ENCODE data around the gene ANKS1A.

DNA sequence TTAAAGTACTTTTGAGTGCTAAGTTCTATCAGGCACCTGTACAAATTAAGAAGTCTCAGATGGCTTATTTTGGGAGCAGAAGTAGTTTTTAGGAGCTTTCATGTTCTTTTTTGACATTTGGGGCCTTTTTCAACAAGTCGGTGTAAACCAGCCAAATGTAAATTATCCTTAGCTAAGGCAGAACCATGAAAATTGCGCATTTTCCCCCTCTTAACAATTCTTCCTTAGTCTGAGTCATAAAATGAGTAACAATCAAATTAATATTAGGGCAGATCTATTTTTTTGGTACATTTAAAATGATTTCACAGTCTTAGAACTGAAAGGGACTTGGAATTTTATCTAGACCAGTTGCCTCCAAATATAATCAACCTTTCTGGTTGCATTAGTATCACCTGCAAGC lies 87.2 kb downstream of the ANKS1A start:
- TF ChIP-seq, protein P1, sequence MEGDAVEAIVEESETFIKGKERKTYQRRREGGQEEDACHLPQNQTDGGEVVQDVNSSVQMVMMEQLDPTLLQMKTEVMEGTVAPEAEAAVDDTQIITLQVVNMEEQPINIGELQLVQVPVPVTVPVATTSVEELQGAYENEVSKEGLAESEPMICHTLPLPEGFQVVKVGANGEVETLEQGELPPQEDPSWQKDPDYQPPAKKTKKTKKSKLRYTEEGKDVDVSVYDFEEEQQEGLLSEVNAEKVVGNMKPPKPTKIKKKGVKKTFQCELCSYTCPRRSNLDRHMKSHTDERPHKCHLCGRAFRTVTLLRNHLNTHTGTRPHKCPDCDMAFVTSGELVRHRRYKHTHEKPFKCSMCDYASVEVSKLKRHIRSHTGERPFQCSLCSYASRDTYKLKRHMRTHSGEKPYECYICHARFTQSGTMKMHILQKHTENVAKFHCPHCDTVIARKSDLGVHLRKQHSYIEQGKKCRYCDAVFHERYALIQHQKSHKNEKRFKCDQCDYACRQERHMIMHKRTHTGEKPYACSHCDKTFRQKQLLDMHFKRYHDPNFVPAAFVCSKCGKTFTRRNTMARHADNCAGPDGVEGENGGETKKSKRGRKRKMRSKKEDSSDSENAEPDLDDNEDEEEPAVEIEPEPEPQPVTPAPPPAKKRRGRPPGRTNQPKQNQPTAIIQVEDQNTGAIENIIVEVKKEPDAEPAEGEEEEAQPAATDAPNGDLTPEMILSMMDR (conservative IDR thresholded peaks at IDR 0.05; ENCODE audit: low read length): no peak
- no peak for TF ChIP-seq EZH2phosphoT487 (IDR thresholded peaks at IDR 0.05; ENCODE audit: borderline replicate concordance)

Measured in Loucy (cell line).